HuH-7.5 (cell line): ENCODE results near the gene SV2B.
"Not testable (repeated sequence)": the region's sequence is repeated elsewhere in the genome, so short reads cannot be mapped to it uniquely, and the experiment has no call there.

ENCODE experiments used
- DNase-seq: peaks from one replicate; pipeline ENCODE4 v3.0.0; 2011; ENCODE audit warnings: low spot score

The SV2B gene

GRCh38 chr15:91316126-91316525 lies 216.1 kb downstream of the SV2B start:
- no peak for DNase-seq

DNA sequence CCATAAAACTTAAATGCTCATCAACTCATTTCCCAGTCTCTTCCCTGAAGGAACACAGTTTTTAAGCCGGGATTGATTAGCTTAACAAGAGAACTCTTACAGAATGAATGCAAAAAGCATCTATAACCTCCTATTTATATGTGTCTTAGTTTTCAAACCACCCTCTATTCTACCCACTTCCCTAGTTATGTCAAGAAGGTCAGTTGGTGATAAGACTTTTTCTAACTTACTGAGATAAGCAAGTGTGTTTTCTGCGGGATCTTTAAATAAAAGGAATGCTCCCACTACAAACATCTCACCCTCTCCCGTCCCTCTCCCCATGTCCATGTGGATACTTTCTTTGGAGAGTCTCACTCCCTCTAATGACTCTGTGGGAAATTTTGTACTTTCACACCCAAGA lies 218.5 kb downstream of the SV2B start:
- DNase-seq = no peak

- no peak for DNase-seq
Observed at GRCh38 chr15:91318931-91319330, 218.9 kb downstream of the SV2B start.

DNA sequence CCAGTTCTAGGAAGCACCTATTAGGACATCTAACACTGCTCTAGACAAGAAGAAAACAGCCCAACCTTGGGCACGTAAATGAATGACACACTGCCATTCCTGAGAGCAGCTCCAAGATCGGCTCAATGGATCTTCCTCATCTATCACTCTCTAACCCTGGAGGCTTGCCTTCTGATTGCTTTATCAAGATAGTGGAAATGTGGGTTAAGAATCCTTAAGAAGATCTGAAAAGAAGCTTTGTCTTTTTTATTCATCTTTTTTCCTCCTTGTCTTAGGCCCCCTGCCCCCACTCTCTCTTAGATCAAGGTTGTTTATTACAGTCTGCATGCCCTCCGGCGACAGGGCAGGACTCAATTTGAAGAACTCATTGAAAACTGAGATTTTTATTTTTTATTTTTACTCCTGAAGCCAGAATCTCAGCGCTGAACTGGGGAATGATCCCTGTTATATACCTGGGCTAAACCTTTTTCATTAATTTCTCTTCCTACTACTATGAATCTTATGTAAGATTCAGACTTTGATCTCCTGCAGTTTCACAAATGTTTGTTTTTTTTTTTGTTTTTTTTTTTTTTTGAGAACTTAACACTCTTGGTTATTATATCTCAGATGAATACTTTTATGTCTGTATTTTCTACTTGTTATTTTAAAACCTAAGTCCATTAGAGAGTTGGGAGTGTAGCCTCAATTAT lies 219.5 kb downstream of the SV2B start:
- DNase-seq = no peak

DNA sequence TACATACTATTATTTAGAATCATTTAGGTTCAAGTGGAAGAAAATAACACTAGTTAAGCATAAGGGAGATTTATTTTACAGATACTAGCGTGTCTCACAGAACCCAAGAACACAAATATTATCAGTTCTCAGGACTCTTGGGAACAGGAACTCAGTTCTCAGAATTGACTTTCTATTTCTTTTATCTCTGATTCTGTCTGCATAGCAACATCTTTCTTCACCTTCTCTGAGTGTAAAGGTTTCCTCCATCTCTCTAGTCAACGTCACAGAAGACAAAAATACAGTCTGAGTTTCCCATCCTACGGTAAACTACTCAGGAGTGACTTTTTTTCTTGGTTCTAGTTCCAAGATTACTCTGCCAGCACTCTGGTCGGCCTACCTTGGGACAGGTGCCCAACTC lies 220.0 kb downstream of the SV2B start:
- no peak for DNase-seq

- no peak for DNase-seq
Observed at GRCh38 chr15:91329914-91330313, 229.9 kb downstream of the SV2B start.

- DNase-seq = no peak
Observed at GRCh38 chr15:91331581-91331980, 231.5 kb downstream of the SV2B start.

DNA sequence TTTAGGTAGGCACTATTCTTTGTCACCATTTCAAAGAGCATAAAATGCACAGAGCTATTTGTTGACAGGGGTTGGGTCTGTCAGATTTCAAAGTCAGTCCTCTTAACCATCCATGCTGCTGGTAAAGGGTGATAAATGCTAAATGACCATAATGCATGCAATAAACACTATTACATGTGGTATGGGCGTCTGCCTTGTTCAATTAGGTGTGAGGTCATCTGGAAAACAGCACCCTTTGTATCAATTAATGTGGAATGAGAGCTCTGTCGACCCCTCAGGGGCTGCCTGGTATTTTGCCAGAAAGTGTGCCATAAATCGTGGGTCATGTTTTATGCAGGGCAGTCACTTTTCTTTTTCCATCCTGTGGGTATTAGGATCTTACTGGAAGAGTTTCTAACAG lies 235.6 kb downstream of the SV2B start:
- no peak for DNase-seq

DNA sequence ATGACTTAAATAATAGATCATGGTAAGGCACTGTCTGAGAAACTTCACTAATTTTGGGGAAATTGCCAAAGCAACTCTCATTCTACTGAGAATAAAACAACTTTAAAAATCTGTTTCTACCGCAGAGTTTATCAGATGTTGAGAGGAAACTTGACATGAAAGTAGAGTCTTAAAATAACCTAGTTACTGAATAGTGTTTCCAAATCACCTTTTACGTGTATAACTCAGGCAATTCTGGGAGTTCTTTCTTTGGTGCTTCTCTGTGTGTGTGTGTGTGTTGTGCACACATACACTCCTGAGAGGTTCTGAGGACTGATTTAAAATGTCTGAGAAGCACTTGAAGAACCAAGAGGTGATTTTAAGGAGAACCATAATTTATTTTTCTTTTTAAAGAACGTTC lies 236.6 kb downstream of the SV2B start:
- DNase-seq = no peak

DNA sequence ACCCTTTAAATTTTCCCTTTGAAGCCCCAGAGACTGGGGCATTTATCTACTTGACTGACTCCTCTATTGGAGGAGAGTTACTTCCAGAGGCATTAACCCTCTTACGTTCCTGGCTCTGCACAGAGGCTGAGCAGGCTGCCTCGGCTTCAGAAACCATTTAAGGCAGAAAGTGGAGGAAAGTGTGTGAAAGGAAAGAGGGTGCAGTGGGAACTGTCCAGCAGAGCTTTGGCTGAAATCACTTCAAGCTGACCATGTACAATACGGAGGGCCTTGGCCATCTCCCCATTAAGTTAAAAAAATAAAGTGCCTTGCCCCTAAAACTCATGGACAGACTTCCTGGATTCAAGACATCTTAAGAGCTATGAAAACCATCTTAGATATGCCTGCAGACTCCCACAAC lies 238.7 kb downstream of the SV2B start:
- no peak for DNase-seq

GRCh38 chr15:91342097-91342496 lies 242.0 kb downstream of the SV2B start:
- DNase-seq = no peak

DNA sequence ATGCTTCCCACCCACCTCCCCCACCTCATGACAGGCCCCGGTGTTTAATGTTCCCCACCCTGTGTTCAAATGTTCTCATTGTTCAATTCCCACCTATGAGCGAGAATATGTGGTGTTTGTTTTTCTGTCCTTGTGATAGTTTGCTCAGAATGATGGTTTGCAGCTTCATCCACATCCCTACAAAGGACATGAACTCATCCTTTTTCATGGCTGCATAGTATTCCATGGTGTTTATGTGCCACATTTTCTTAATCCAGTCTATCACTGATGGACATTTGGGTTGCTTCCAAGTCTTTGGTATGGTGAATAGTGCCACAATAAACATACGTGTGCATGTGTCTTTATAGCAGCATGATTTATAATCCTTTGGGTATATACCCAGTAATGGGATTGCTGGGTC lies 244.9 kb downstream of the SV2B start:
- DNase-seq = not testable (repeated sequence)

DNA sequence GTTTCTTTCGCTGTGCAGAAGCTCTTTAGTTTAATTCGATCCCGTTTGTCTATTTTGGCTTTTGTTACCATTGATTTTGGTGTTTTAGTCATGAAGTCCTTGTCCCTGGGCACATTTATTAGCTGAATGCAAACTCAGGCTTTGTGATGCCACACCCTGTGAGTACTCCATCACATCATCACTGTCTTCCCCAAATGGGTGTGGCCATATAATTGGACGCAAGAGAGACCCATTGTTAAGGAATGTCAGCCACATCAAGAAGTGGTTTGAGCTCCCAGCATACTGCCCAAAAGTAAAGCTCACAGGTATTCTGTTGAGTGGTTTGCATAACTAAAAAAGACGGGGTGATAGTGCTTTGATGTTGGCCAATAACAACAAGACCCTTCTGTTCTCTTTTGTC lies 245.7 kb downstream of the SV2B start:
- DNase-seq = no peak

DNA sequence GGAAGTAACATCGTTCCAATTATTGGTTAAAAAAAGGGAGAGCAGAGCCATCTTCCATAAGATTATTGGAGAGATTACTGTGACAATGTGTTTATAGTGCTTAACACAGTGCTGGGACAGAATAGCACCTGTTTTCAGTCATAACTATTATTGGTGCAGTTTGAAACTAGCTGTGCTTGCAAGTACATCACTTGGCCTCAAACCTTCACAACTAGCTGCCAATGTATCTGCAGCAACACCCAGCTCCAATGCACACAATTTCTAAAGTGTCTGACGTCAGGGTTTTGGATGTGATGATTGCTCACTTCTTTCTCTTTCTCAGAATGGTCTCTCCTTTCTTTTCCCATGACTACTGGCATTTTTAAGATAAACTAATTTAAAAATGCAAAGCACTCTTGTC lies 246.2 kb downstream of the SV2B start:
- DNase-seq = no peak

DNA sequence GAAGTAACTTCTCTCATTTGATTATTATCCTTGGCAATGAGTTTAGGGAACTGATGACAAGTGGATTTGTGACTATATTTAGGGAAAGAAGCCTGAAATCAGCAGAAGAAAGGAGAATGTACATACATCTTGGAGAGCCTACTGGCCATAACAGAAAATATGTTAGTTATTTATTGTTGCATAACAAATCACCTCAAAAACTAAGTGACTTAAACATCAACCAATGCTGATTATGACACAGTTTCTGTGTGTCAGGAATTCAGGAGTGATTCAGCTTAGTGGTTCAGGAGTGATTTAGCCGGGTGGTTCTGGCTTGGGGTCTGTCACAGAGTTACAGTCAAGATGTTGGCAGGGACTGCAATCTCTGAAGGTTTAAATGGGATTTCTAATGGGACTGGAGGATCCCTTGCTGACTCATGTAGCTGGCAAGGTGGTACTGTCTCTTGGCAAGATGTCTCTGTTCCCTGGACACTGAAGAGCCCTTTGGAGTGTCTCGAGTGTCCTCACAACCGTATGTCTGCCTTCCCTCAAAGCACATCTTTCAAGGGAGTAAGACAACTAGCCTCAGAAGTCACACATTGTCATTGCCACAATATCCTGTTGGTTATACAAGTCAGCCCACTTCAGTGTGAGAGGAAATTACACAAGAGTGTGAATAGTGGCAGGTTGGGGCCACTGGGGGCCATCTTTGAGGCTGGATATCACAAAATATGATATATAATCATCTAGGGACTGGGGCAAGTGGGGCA lies 248.9 kb downstream of the SV2B start:
- DNase-seq = no peak
